ENCODE data around the gene SCAANT1. TPM values are rescaled to one million over a fixed set of nuclear protein-coding genes. Genes with fewer than 3 reads are reported as not detected.

SCAANT1 gene
- total RNA-seq, 1 experiment from 2014 or later = not detected

- no peak for TF ChIP-seq CTCF (conservative IDR thresholded peaks at IDR 0.05)
- no peaks in the 10 kb centered on the region for H3K9me3 Mint-ChIP-seq
- H4K20me1 ChIP-seq (ENCODE audit: control insufficient read depth, insufficient read depth, insufficient read length) = no peaks in the 10 kb centered on the region
Observed at GRCh38 chr3:63874769-63875168, 37.4 kb downstream of the SCAANT1 start.

More at GRCh38 chr3:63874769-63875168, 37.4 kb downstream of the SCAANT1 start:
- H2AK5ac ChIP-seq (ENCODE audit: insufficient read length, low read length) = no peak overlapping the region
- H2BK12ac ChIP-seq (ENCODE audit: insufficient read length, low read depth, low read length) = no peak overlapping the region
- no peaks in the 10 kb centered on the region for H3K36me3 Mint-ChIP-seq (ENCODE audit: insufficient read depth in 1 of 3, low read depth in 3 of 3)
- no peak overlapping the region for H3K4me2 ChIP-seq (ENCODE audit: insufficient read depth, insufficient read length, low read length)
- WGBS (ENCODE audit: extremely low coverage, insufficient read length, low lambda C conversion rate) = no CpG with 5 or more reads among the region's 3 CpGs
- H4K8ac ChIP-seq (replicated peaks; ENCODE audit: insufficient read length, low read depth, low read length) = no peak overlapping the region
- no peak overlapping the region for H2BK5ac ChIP-seq (ENCODE audit: insufficient read length, low read length)
- no peak for DNase-seq
- H3K79me2 ChIP-seq (ENCODE audit: insufficient read depth, low read length) = peaks cover 2% of the 10 kb centered on the region; the same call in 1 of the 2 replicates
- no peak overlapping the region for H4K91ac ChIP-seq (ENCODE audit: insufficient read length, low read depth, low read length)
- no peaks in the 10 kb centered on the region for H3K27me3 Mint-ChIP-seq (ENCODE audit: low read depth)
- no peak overlapping the region for H2BK20ac ChIP-seq (ENCODE audit: low read depth, low read length, poor library complexity, severe bottlenecking)
- peaks cover 32 to 39% of the 10 kb centered on the region in 2 experiments for H3K4me1 Mint-ChIP-seq
- no peak overlapping the region for H2AFZ ChIP-seq (ENCODE audit: low read length)
- no peak overlapping the region for H3K9ac ChIP-seq (ENCODE audit: extremely low read depth, insufficient read length, low read length)
- no peaks in the 10 kb centered on the region for H3K23me2 ChIP-seq (ENCODE audit: insufficient read length, low read depth, low read length, poor library complexity, severe bottlenecking)
- no peak overlapping the region for H3K23ac ChIP-seq (ENCODE audit: insufficient read length, low read depth, low read length)
- H3K4me3 Mint-ChIP-seq = no peak overlapping the region
- H4K5ac ChIP-seq (ENCODE audit: insufficient read length, low read depth, low read length) = no peak overlapping the region
- H3T11ph ChIP-seq (ENCODE audit: low read length) = no peak overlapping the region
- H3K27ac Mint-ChIP-seq = no peak overlapping the region
- no peak overlapping the region for H3K14ac ChIP-seq (ENCODE audit: insufficient read depth, low read length)
- no peak overlapping the region for H2BK15ac ChIP-seq (ENCODE audit: low read depth, low read length)
- no peak overlapping the region for H3K4ac ChIP-seq (ENCODE audit: low read depth, low read length)
- no peaks in the 10 kb centered on the region for H3K9me3 ChIP-seq (ENCODE audit: control insufficient read depth, low read depth, low read length)
- peaks cover 16% of the 10 kb centered on the region for H3K4me1 ChIP-seq (ENCODE audit: insufficient read depth, low read length)
- no peak overlapping the region for H3K18ac ChIP-seq (ENCODE audit: insufficient read length, low read depth, low read length)
- H3K79me1 ChIP-seq (ENCODE audit: insufficient read depth, low read depth, low read length, poor library complexity, severe bottlenecking) = peaks cover 4% of the 10 kb centered on the region
- no peak overlapping the region for H3K56ac ChIP-seq (ENCODE audit: insufficient read length, low read depth, low read length)
- no peak overlapping the region for H2BK120ac ChIP-seq (ENCODE audit: low read depth, low read length, poor library complexity, severe bottlenecking)
- no peaks in the 10 kb centered on the region for H3K27me3 ChIP-seq (ENCODE audit: insufficient read depth, low read length)
- H3K27ac ChIP-seq (ENCODE audit: insufficient read length, low read depth, low read length) = no peak overlapping the region

All from H9 (cell line).